ENCODE data around the gene SHH.

Gene SHH

GRCh38 chr7:155795951-155796350 lies 16.3 kb downstream of the SHH start:
- Histone ChIP-seq H3K4me2 (ENCODE audit: low read length) (no peak overlapping the region), H3K4ac (ENCODE audit: low read depth, low read length) (no peak overlapping the region), H3K36me3 (ENCODE audit: control insufficient read depth in 1 of 2, insufficient read depth in 2 of 2, low read length in 2 of 2) (no peaks in the 10 kb centered on the region), H3K9me3 (ENCODE audit: insufficient read depth, low read depth, low read length) (peaks cover 14% of the 10 kb centered on the region), H4K91ac (ENCODE audit: low read depth, low read length) (no peak overlapping the region), H4K8ac (ENCODE audit: low read depth, low read length) (no peak overlapping the region), H3K4me1 (ENCODE audit: control insufficient read depth in 1 of 2, insufficient read depth in 2 of 2, low read length in 2 of 2) (peaks cover 0 to 2% of the 10 kb centered on the region in 2 experiments), H2AK5ac (ENCODE audit: low read length) (no peak overlapping the region), H3K79me2 (ENCODE audit: control insufficient read depth, insufficient read depth, low read length, poor library complexity) (no peaks in the 10 kb centered on the region), H3K9ac (ENCODE audit: low read length) (no peak overlapping the region), H3K27ac (ENCODE audit: low read depth, low read length) (no peak overlapping the region), H3K14ac (ENCODE audit: low read length) (no peak overlapping the region), H2BK12ac (ENCODE audit: low read length) (no peak overlapping the region), H3K4me3 (ENCODE audit: low read depth, low read length) (no peak overlapping the region), H3K27me3 (ENCODE audit: insufficient read depth, low read length) (peaks cover 10% of the 10 kb centered on the region), H3K23ac (ENCODE audit: low read length) (no peak overlapping the region), H2BK5ac (ENCODE audit: low read depth, low read length, poor library complexity) (no peak overlapping the region), H4K12ac (ENCODE audit: low read depth, low read length) (no peak overlapping the region), H3K79me1 (ENCODE audit: low read length) (no peaks in the 10 kb centered on the region), H2BK120ac (ENCODE audit: insufficient read depth, low read length, poor library complexity) (no peak overlapping the region), H3K18ac (ENCODE audit: low read length) (no peak overlapping the region), H2AFZ (ENCODE audit: insufficient read depth, low read length, poor library complexity) (no peak overlapping the region)
- no peak for DNase-seq
- WGBS (ENCODE audit: extremely low coverage, insufficient coverage, insufficient read length), result no CpG with 5 or more reads among the region's 8 CpGs

GRCh38 chr7:155795401-155795800 lies 16.9 kb downstream of the SHH start:
- no peak for DNase-seq
- Histone ChIP-seq H4K12ac (ENCODE audit: low read depth, low read length) (no peak overlapping the region), H4K91ac (ENCODE audit: low read depth, low read length) (no peak overlapping the region), H3K9me3 (ENCODE audit: insufficient read depth, low read depth, low read length) (peaks cover 14% of the 10 kb centered on the region), H3K4me3 (ENCODE audit: low read depth, low read length) (no peak overlapping the region), H3K9ac (ENCODE audit: low read length) (no peak overlapping the region), H3K23ac (ENCODE audit: low read length) (no peak overlapping the region), H3K79me1 (ENCODE audit: low read length) (no peaks in the 10 kb centered on the region), H2BK120ac (ENCODE audit: insufficient read depth, low read length, poor library complexity) (no peak overlapping the region), H3K18ac (ENCODE audit: low read length) (no peak overlapping the region), H2BK12ac (ENCODE audit: low read length) (no peak overlapping the region), H3K4ac (ENCODE audit: low read depth, low read length) (no peak overlapping the region), H3K36me3 (ENCODE audit: control insufficient read depth in 1 of 2, insufficient read depth in 2 of 2, low read length in 2 of 2) (no peaks in the 10 kb centered on the region), H2AFZ (ENCODE audit: insufficient read depth, low read length, poor library complexity) (no peak overlapping the region), H3K14ac (ENCODE audit: low read length) (no peak overlapping the region), H3K4me2 (ENCODE audit: low read length) (no peak overlapping the region), H2BK5ac (ENCODE audit: low read depth, low read length, poor library complexity) (no peak overlapping the region), H3K79me2 (ENCODE audit: control insufficient read depth, insufficient read depth, low read length, poor library complexity) (no peaks in the 10 kb centered on the region), H4K8ac (ENCODE audit: low read depth, low read length) (no peak overlapping the region), H3K27me3 (ENCODE audit: insufficient read depth, low read length) (peaks cover 5% of the 10 kb centered on the region), H3K4me1 (ENCODE audit: control insufficient read depth in 1 of 2, insufficient read depth in 2 of 2, low read length in 2 of 2) (peaks cover 0 to 2% of the 10 kb centered on the region in 2 experiments), H3K27ac (ENCODE audit: low read depth, low read length) (no peak overlapping the region), H2AK5ac (ENCODE audit: low read length) (no peak overlapping the region)
- WGBS (ENCODE audit: extremely low coverage, insufficient coverage, insufficient read length), result no CpG with 5 or more reads among the region's 7 CpGs

- H2BK5ac ChIP-seq (ENCODE audit: low read depth, low read length, poor library complexity), result no peak overlapping the region
- H3K4ac ChIP-seq (ENCODE audit: low read depth, low read length), result no peak overlapping the region
- H3K36me3 ChIP-seq (ENCODE audit: control insufficient read depth in 1 of 2, insufficient read depth in 2 of 2, low read length in 2 of 2), result no peaks in the 10 kb centered on the region
- H2AFZ ChIP-seq (ENCODE audit: insufficient read depth, low read length, poor library complexity), result no peak overlapping the region
- no CpG with 5 or more reads among the region's 9 CpGs for WGBS (ENCODE audit: extremely low coverage, insufficient coverage, insufficient read length)
- no peak for DNase-seq
- H3K18ac ChIP-seq (ENCODE audit: low read length), result no peak overlapping the region
- no peaks in the 10 kb centered on the region for H3K79me2 ChIP-seq (ENCODE audit: control insufficient read depth, insufficient read depth, low read length, poor library complexity)
- no peaks in the 10 kb centered on the region for H3K27me3 ChIP-seq (ENCODE audit: insufficient read depth, low read length)
- H3K4me2 ChIP-seq (ENCODE audit: low read length), result no peak overlapping the region
- H4K12ac ChIP-seq (ENCODE audit: low read depth, low read length), result no peak overlapping the region
- H3K4me3 ChIP-seq (ENCODE audit: low read depth, low read length), result no peak overlapping the region
- no peak overlapping the region for H3K14ac ChIP-seq (ENCODE audit: low read length)
- no peak overlapping the region for H2BK120ac ChIP-seq (ENCODE audit: insufficient read depth, low read length, poor library complexity)
- H2BK12ac ChIP-seq (ENCODE audit: low read length), result no peak overlapping the region
- no peak overlapping the region for H3K9ac ChIP-seq (ENCODE audit: low read length)
- H3K4me1 ChIP-seq (ENCODE audit: control insufficient read depth in 1 of 2, insufficient read depth in 2 of 2, low read length in 2 of 2), result peaks cover 0 to 2% of the 10 kb centered on the region in 2 experiments
- H2AK5ac ChIP-seq (ENCODE audit: low read length), result no peak overlapping the region
- H3K27ac ChIP-seq (ENCODE audit: low read depth, low read length), result no peak overlapping the region
- H3K23ac ChIP-seq (ENCODE audit: low read length), result no peak overlapping the region
- H3K79me1 ChIP-seq (ENCODE audit: low read length), result no peaks in the 10 kb centered on the region
- no peak overlapping the region for H4K91ac ChIP-seq (ENCODE audit: low read depth, low read length)
- no peak overlapping the region for H4K8ac ChIP-seq (ENCODE audit: low read depth, low read length)
- H3K9me3 ChIP-seq (ENCODE audit: insufficient read depth, low read depth, low read length), result peaks cover 12% of the 10 kb centered on the region
These were observed 18.1 kb downstream of the SHH start for GRCh38 chr7:155794196-155794595.

GRCh38 chr7:155793720-155794119 lies 18.5 kb downstream of the SHH start:
- no peak overlapping the region for H2AK5ac ChIP-seq (ENCODE audit: low read length)
- DNase-seq, result no peak
- no peak overlapping the region for H3K4me2 ChIP-seq (ENCODE audit: low read length)
- H3K79me1 ChIP-seq (ENCODE audit: low read length), result no peaks in the 10 kb centered on the region
- no peak overlapping the region for H2BK120ac ChIP-seq (ENCODE audit: insufficient read depth, low read length, poor library complexity)
- H3K18ac ChIP-seq (ENCODE audit: low read length), result no peak overlapping the region
- peaks cover 2 to 3% of the 10 kb centered on the region in 2 experiments for H3K4me1 ChIP-seq (ENCODE audit: control insufficient read depth in 1 of 2, insufficient read depth in 2 of 2, low read length in 2 of 2)
- H3K14ac ChIP-seq (ENCODE audit: low read length), result no peak overlapping the region
- WGBS (ENCODE audit: extremely low coverage, insufficient coverage, insufficient read length), result no CpG with 5 or more reads among the region's 4 CpGs
- H4K91ac ChIP-seq (ENCODE audit: low read depth, low read length), result no peak overlapping the region
- peak overlapping the region; percentile 45 for H3K4me3 ChIP-seq (ENCODE audit: low read depth, low read length)
- H3K27me3 ChIP-seq (ENCODE audit: insufficient read depth, low read length), result no peaks in the 10 kb centered on the region
- no peak overlapping the region for H4K8ac ChIP-seq (ENCODE audit: low read depth, low read length)
- H3K4ac ChIP-seq (ENCODE audit: low read depth, low read length), result no peak overlapping the region
- no peaks in the 10 kb centered on the region for H3K36me3 ChIP-seq (ENCODE audit: control insufficient read depth in 1 of 2, insufficient read depth in 2 of 2, low read length in 2 of 2)
- no peak overlapping the region for H2AFZ ChIP-seq (ENCODE audit: insufficient read depth, low read length, poor library complexity)
- no peak overlapping the region for H2BK5ac ChIP-seq (ENCODE audit: low read depth, low read length, poor library complexity)
- no peak overlapping the region for H3K23ac ChIP-seq (ENCODE audit: low read length)
- no peaks in the 10 kb centered on the region for H3K79me2 ChIP-seq (ENCODE audit: control insufficient read depth, insufficient read depth, low read length, poor library complexity)
- H3K9ac ChIP-seq (ENCODE audit: low read length), result no peak overlapping the region
- no peak overlapping the region for H3K27ac ChIP-seq (ENCODE audit: low read depth, low read length)
- no peak overlapping the region for H4K12ac ChIP-seq (ENCODE audit: low read depth, low read length)
- H3K9me3 ChIP-seq (ENCODE audit: insufficient read depth, low read depth, low read length), result peaks cover 12% of the 10 kb centered on the region
- no peak overlapping the region for H2BK12ac ChIP-seq (ENCODE audit: low read length)

Measured in trophoblast cell (in vitro differentiated cells and primary cell).